Measurements from ENCODE around the gene IQCH.

Gene IQCH

DNA sequence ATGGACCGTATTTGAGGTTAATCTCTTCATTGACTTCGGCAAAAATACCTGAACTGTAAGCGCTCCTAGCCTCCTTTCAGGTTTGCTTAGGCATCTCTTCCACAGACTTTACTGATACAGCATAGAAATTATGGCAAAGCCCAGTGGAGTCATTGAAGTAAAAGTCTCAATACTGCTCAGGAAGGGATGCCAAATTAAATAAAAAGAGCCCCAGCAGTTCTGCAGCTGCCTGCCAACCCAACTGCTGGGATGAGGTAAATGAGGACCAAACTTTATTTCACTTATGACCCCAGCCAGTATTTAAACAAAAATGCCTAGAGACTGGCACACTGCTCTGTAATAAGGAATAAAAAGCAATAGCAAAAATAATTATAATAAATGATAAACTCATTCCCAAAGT is 65.4 kb downstream of the IQCH start:
- Histone ChIP-seq H3K36me3 (ENCODE audit: control insufficient read depth, insufficient read depth, low read length) (no peaks in the 10 kb centered on the region), H3K27ac (ENCODE audit: insufficient read depth, low read depth, low read length, poor library complexity, severe bottlenecking) (no peak overlapping the region), H3K9me3 (ENCODE audit: control insufficient read depth, low read length) (no peaks in the 10 kb centered on the region), H3K4me3 (ENCODE audit: insufficient read depth, low read depth, low read length) (no peak overlapping the region), H3K27me3 (ENCODE audit: control insufficient read depth, insufficient read depth, low read length, poor library complexity, severe bottlenecking) (no peaks in the 10 kb centered on the region), H3K4me1 (ENCODE audit: control insufficient read depth, insufficient read depth, low read length) (no peaks in the 10 kb centered on the region)
- 99 to 100% methylated on average over 3 of the region's 3 CpGs for WGBS, 2 experiments

DNA sequence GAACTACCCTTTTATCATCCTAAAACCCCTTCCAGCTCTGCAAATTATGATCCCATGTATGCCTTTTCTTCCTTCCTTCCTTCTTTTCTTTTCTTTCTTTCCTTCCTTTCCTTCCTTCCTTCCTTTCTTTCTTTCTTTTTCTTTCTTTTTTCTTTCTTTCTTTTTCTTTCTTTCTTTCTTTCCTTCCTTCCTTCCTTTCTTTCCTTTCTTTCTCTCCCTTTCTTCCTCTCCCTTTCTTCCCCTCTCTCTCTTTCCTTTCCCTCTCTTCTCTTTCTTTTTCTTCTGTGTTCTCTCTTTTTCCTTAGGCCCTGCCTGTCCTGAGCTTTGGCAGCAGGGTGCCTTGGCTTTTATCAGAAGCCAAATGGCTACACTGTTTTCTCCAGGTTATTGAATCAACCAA is 66.8 kb downstream of the IQCH start:
- no peak overlapping the region for H3K27ac ChIP-seq (ENCODE audit: insufficient read depth, low read depth, low read length, poor library complexity, severe bottlenecking)
- H3K4me3 ChIP-seq (ENCODE audit: insufficient read depth, low read depth, low read length): no peak overlapping the region
- H3K27me3 ChIP-seq (ENCODE audit: control insufficient read depth, insufficient read depth, low read length, poor library complexity, severe bottlenecking): no peaks in the 10 kb centered on the region
- no peaks in the 10 kb centered on the region for H3K9me3 ChIP-seq (ENCODE audit: control insufficient read depth, low read length)
- H3K4me1 ChIP-seq (ENCODE audit: control insufficient read depth, insufficient read depth, low read length): no peaks in the 10 kb centered on the region
- no peaks in the 10 kb centered on the region for H3K36me3 ChIP-seq (ENCODE audit: control insufficient read depth, insufficient read depth, low read length)

DNA sequence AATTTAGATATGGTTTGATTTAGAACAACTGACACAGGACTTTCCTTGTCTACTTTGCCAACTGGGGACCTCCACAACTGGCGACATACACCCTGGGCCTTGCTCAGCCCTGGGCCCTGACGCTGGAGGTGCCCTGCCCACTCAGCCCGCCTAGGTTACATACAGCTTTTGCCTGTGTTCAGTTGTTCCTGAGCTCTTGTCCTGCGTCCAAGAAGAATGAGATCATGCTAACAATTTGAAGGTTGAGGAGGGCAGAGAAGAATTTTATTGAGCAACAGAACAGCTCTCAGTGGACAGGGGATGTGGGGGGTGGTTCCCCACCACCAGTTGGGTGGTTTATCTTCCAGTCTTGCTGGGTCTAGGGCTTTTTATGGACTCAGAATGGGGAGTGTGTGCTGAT is 67.9 kb downstream of the IQCH start:
- Histone ChIP-seq H3K36me3 (ENCODE audit: control insufficient read depth, insufficient read depth, low read length) (no peaks in the 10 kb centered on the region), H3K9me3 (ENCODE audit: control insufficient read depth, low read length) (no peaks in the 10 kb centered on the region), H3K27ac (ENCODE audit: insufficient read depth, low read depth, low read length, poor library complexity, severe bottlenecking) (no peak overlapping the region), H3K27me3 (ENCODE audit: control insufficient read depth, insufficient read depth, low read length, poor library complexity, severe bottlenecking) (no peaks in the 10 kb centered on the region), H3K4me1 (ENCODE audit: control insufficient read depth, insufficient read depth, low read length) (no peaks in the 10 kb centered on the region), H3K4me3 (ENCODE audit: insufficient read depth, low read depth, low read length) (no peak overlapping the region)
- 93% methylated on average over 4 of the region's 4 CpGs for WGBS, 2 experiments

DNA sequence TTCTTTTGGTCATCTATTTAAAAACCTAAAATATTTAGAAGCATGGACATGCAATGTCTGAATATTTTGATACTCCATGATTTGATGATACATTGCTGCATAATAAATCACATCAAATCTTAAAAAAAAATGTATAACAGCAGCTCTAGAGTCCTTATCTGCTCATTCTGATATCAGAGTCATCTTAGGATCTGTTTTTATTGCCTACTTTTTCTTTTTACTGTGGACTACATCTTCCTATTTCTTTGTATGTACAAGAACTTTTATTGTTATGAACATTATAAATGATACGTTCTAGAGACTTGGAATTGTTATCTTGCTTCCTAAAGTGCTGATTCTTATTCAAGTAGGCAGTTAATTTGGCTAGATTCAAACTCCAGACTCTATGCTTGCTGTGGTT is 72.7 kb downstream of the IQCH start:
- H3K27me3 ChIP-seq (ENCODE audit: control insufficient read depth, insufficient read depth, low read length, poor library complexity, severe bottlenecking): no peaks in the 10 kb centered on the region
- no peaks in the 10 kb centered on the region for H3K4me1 ChIP-seq (ENCODE audit: control insufficient read depth, insufficient read depth, low read length)
- 88 to 100% methylated on average over 1 of the region's 1 CpG for WGBS, 2 experiments
- no peak overlapping the region for H3K27ac ChIP-seq (ENCODE audit: insufficient read depth, low read depth, low read length, poor library complexity, severe bottlenecking)
- no peak overlapping the region for H3K4me3 ChIP-seq (ENCODE audit: insufficient read depth, low read depth, low read length)
- no peaks in the 10 kb centered on the region for H3K9me3 ChIP-seq (ENCODE audit: control insufficient read depth, low read length)
- no peaks in the 10 kb centered on the region for H3K36me3 ChIP-seq (ENCODE audit: control insufficient read depth, insufficient read depth, low read length)

DNA sequence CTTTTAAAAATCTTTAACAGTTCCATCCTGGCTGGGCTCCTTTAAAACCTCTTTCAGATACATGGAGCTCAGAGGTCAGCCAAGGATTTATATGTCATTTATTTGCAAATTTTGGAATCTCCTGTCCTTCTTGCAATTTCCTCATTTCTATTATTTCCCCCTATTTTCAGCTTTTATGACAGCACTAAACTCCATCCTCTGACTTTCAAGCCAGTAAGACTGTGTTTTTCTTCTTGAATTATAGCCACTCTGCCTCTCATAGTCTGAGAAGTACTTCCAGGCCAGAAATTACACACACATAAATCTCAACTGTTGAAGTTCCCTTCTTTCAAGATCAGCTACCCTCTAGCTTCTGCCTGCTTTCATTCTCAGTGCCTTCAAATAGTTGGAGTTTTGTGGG is 73.2 kb downstream of the IQCH start:
- Histone ChIP-seq H3K36me3 (ENCODE audit: control insufficient read depth, insufficient read depth, low read length) (no peaks in the 10 kb centered on the region), H3K4me1 (ENCODE audit: control insufficient read depth, insufficient read depth, low read length) (no peaks in the 10 kb centered on the region), H3K4me3 (ENCODE audit: insufficient read depth, low read depth, low read length) (no peak overlapping the region), H3K27me3 (ENCODE audit: control insufficient read depth, insufficient read depth, low read length, poor library complexity, severe bottlenecking) (no peaks in the 10 kb centered on the region), H3K9me3 (ENCODE audit: control insufficient read depth, low read length) (no peaks in the 10 kb centered on the region), H3K27ac (ENCODE audit: insufficient read depth, low read depth, low read length, poor library complexity, severe bottlenecking) (no peak overlapping the region)

DNA sequence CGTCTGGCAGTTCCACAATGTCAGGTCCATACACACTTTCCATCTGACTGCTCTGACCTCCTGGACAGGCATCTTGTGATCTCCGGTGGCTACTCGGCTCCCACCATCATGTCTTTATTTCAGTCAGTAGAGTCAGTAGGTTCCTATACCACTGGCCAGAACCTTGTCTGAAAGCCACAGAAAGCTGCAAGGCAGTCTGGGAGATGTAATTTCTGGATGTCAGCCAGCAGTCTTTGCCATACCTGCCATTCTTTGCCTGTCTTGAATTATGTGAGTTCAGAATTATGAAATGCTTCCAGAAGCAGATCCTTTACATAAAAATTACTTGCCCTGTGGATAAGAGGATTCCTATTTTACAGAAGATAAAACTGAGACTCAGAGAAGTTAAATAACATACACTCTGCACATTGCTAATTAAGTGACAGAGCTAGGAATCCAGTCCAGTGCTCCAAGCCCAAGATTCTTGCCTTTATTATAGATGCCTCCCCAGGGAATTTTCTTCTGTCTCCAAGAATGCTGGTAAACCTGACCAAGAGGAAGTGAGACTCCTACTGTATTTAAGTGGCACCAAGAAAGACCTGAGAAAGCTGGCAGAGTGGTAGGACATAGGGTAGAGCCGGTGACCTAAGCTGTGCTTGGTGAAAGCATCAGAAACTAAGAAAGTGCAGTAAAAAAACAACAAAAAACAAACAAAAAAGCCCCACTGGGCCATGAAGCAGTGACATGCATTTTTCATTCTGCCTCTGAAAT is 75.6 kb downstream of the IQCH start:
- Histone ChIP-seq H3K4me3 (ENCODE audit: insufficient read depth, low read depth, low read length) (no peak overlapping the region), H3K36me3 (ENCODE audit: control insufficient read depth, insufficient read depth, low read length) (no peaks in the 10 kb centered on the region), H3K9me3 (ENCODE audit: control insufficient read depth, low read length) (no peaks in the 10 kb centered on the region), H3K4me1 (ENCODE audit: control insufficient read depth, insufficient read depth, low read length) (no peaks in the 10 kb centered on the region), H3K27ac (ENCODE audit: insufficient read depth, low read depth, low read length, poor library complexity, severe bottlenecking) (no peak overlapping the region), H3K27me3 (ENCODE audit: control insufficient read depth, insufficient read depth, low read length, poor library complexity, severe bottlenecking) (no peaks in the 10 kb centered on the region)
- 92 to 93% methylated on average over 4 of the region's 4 CpGs for WGBS, 2 experiments

DNA sequence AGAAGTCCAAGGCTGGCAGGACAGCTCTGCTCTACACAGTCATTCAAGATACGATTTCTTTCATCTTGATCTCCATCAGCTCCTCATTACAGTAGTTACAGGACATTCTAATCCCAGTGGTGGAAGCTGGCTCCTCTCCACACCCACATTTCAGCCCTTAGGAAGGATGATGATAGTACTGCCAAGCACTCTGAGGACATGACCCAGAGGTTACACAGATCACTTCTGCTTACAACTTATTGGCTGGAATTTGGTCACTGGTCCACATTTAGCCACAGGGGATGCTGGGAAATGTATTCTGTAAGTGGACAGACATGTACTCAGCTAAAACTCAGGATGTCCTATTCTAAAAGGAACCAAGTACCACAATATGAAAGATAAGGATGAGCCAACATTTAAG is 77.1 kb downstream of the IQCH start:
- Histone ChIP-seq H3K36me3 (ENCODE audit: control insufficient read depth, insufficient read depth, low read length) (no peaks in the 10 kb centered on the region), H3K4me3 (ENCODE audit: insufficient read depth, low read depth, low read length) (no peak overlapping the region), H3K27me3 (ENCODE audit: control insufficient read depth, insufficient read depth, low read length, poor library complexity, severe bottlenecking) (no peaks in the 10 kb centered on the region), H3K27ac (ENCODE audit: insufficient read depth, low read depth, low read length, poor library complexity, severe bottlenecking) (no peak overlapping the region), H3K9me3 (ENCODE audit: control insufficient read depth, low read length) (no peaks in the 10 kb centered on the region), H3K4me1 (ENCODE audit: control insufficient read depth, insufficient read depth, low read length) (no peaks in the 10 kb centered on the region)
- WGBS, 2 experiments: 93 to 95% methylated on average over 1 of the region's 1 CpG

DNA sequence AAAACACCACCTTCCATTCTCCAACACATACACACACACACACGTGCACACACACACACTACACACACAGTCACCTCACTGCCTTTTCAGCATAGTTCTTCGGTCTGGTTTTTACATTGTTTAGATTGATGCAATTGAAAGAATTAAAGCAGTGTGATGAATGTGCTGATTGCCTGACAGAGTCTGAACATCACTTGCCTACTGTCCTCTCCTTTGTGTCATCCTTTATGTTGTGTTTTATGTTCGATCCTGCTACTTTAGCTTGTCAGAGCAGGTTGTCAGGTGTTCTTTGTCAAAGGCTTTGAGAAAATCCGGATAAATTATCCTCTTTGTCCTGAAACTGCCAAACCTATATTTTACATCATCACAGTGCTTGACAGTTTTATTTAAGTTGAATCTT is 80.4 kb downstream of the IQCH start:
- WGBS, 2 experiments: 81 to 92% methylated on average over 4 of the region's 4 CpGs
- H3K4me3 ChIP-seq (ENCODE audit: insufficient read depth, low read depth, low read length): no peak overlapping the region

DNA sequence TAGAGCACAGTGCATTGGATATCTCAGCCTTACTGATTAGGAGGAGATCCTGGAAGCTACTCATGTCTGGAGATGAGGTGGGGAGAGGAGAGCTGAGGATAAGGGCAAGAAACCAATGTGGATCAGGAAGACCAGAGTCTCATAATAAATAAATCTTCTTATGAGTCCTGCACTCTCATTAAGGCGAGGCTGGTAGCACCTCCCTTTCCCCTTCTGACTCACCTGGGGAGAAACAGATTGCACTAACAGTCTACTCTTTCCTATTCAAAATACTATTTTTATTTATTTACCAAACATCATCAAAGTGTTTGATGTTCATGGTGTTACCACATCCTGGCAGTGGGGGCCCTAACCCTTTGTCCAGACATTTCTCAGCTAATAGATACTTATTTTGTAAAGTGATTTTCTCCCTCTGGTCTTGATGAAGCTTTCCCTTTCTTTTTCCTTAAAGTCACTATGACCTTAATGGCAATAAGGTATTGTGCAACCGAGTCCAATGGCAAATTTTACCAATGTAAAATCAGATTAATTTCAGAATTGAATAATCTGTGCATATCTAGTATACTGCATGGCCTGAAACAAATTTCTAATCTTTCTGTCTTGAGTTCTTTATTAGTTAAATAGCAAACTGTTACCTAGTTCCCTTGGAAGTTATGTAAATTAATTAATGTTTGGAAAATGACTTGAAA is 81.1 kb downstream of the IQCH start:
- 80 to 94% methylated on average over 2 of the region's 2 CpGs for WGBS, 2 experiments
- H3K4me3 ChIP-seq (ENCODE audit: insufficient read depth, low read depth, low read length): no peak overlapping the region
- H3K36me3 ChIP-seq (ENCODE audit: control insufficient read depth, insufficient read depth, low read length): no peaks in the 10 kb centered on the region
- H3K27ac ChIP-seq (ENCODE audit: insufficient read depth, low read depth, low read length, poor library complexity, severe bottlenecking): no peak overlapping the region
- no peaks in the 10 kb centered on the region for H3K27me3 ChIP-seq (ENCODE audit: control insufficient read depth, insufficient read depth, low read length, poor library complexity, severe bottlenecking)
- H3K4me1 ChIP-seq (ENCODE audit: control insufficient read depth, insufficient read depth, low read length): no peaks in the 10 kb centered on the region
- no peaks in the 10 kb centered on the region for H3K9me3 ChIP-seq (ENCODE audit: control insufficient read depth, low read length)

More for the DNA sequence above, 80.4 kb downstream of the IQCH start:
- H3K36me3 ChIP-seq (ENCODE audit: control insufficient read depth, insufficient read depth, low read length): no peaks in the 10 kb centered on the region
- H3K9me3 ChIP-seq (ENCODE audit: control insufficient read depth, low read length): no peaks in the 10 kb centered on the region
- no peaks in the 10 kb centered on the region for H3K4me1 ChIP-seq (ENCODE audit: control insufficient read depth, insufficient read depth, low read length)
- no peak overlapping the region for H3K27ac ChIP-seq (ENCODE audit: insufficient read depth, low read depth, low read length, poor library complexity, severe bottlenecking)
- H3K27me3 ChIP-seq (ENCODE audit: control insufficient read depth, insufficient read depth, low read length, poor library complexity, severe bottlenecking): no peaks in the 10 kb centered on the region

DNA sequence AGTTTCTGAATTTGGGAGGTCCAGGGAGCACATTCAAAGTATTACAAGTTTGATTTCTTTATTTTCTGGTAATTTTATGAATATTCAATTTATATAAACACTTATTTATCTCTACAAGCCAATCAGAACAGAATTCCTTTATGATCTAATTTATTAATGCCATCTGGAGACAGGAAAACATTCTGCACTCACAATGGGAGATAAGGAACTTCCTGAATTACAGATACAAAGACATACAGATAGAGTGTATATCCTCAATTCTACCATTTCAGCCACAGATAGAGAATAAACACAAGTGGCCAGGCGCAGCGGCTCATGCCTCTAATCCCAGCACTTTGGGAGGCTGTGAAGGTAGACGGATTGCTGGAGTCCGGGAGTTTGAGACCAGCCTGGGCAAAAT is 86.0 kb downstream of the IQCH start:
- H3K9me3 ChIP-seq (ENCODE audit: control insufficient read depth, low read length): no peaks in the 10 kb centered on the region
- 92 to 94% methylated on average over 4 of the region's 4 CpGs for WGBS, 2 experiments
- no peaks in the 10 kb centered on the region for H3K4me1 ChIP-seq (ENCODE audit: control insufficient read depth, insufficient read depth, low read length)
- no peak overlapping the region for H3K4me3 ChIP-seq (ENCODE audit: insufficient read depth, low read depth, low read length)
- no peak overlapping the region for H3K27ac ChIP-seq (ENCODE audit: insufficient read depth, low read depth, low read length, poor library complexity, severe bottlenecking)
- H3K36me3 ChIP-seq (ENCODE audit: control insufficient read depth, insufficient read depth, low read length): no peaks in the 10 kb centered on the region
- no peaks in the 10 kb centered on the region for H3K27me3 ChIP-seq (ENCODE audit: control insufficient read depth, insufficient read depth, low read length, poor library complexity, severe bottlenecking)
